K562 (cell line): ENCODE results near the gene SMARCB1. TPM values are rescaled to one million over a fixed set of nuclear protein-coding genes. Genes with fewer than 3 reads are reported as not detected.
A peak's percentile ranks its signal among the peaks of the same experiment; 100 is the strongest.

Experiments used
- CEBPZ ChIP-seq: fragments of 150-350 bp; IDR thresholded peaks from 2 replicates; pipeline ENCODE4 v1.6.1; 2014; ENCODE audit warnings: low read depth, mild to moderate bottlenecking, low read length, borderline replicate concordance
- ESRRB ChIP-seq: fragments of 250-450 bp; sonication (Bioruptor Pico); IDR thresholded peaks from 2 replicates; pipeline ENCODE4 v1.5.0; 2020; ENCODE audit warnings: mild to moderate bottlenecking, moderate library complexity, borderline replicate concordance
- HBP1 ChIP-seq: fragments of 450-650 bp; formaldehyde crosslinking; IDR thresholded peaks from 2 replicates; pipeline ENCODE4 v1.4.0; 2022; ENCODE audit warnings: missing genetic modification characterization
- HOMEZ ChIP-seq: fragments of 250-450 bp; sonication (Bioruptor Pico); IDR thresholded peaks from 2 replicates; pipeline ENCODE4 v1.4.0; 2020; ENCODE audit warnings: mild to moderate bottlenecking, moderate library complexity
- MEF2A ChIP-seq: IDR thresholded peaks from 2 replicates; pipeline ENCODE4 v1.6.1; 2011; ENCODE audit warnings: low read depth, mild to moderate bottlenecking, low read length, moderate library complexity; ENCODE audit not compliant: control insufficient read depth
- RBM25 ChIP-seq: fragments of 200-400 bp; formaldehyde crosslinking; IDR thresholded peaks from 2 replicates; pipeline ENCODE4 v1.6.1; 2018; ENCODE audit warnings: low read length, low read depth, moderate library complexity; ENCODE audit not compliant: severe bottlenecking
- ZBTB12 ChIP-seq: fragments of 250-450 bp; sonication (Bioruptor Pico); IDR thresholded peaks from 2 replicates; pipeline ENCODE4 v1.4.0; 2020
- polyA plus RNA-seq, 8 experiments: library from polyadenylated mRNA; depleted of rRNA in 4 of 8; stranded (reverse) in 5 of 8; unstranded in 3 of 8; fragments of >200 nt; fragmentation: Nextera tagmentation in 2 of 8; fragmentation: Illumina TruSeq in 1 of 8; extraction: Ambion mirVana in 2 of 8; extraction: Trizol in 1 of 8; gene quantifications; 2 replicates each; pipeline versions ENCODE4 v1.2.1 to v1.2.3, GENCODE V29; 2011 to 2014; ENCODE audit warnings: inconsistent platforms in 1 of 8, missing spikeins in 1 of 8
- total RNA-seq, 7 experiments: library from RNA; depleted of rRNA in 6 of 7; stranded (reverse); fragments of >200 nt in 6 of 7; fragmentation: Illumina TruSeq in 2 of 7; extraction: Trizol in 2 of 7; gene quantifications; 2 replicates each; pipeline versions ENCODE4 v1.2.1 to v1.2.3, GENCODE V29; 2011 to 2021; ENCODE audit warnings: low replicate concordance in 1 of 7

Gene SMARCB1
- total and polyA plus RNA-seq, 9 of the 15 experiments (the other 6 are each of a cell fraction or from before 2014, with no cell fraction given), result 1.2 to 113 (median 65.4) TPM

- TF ChIP-seq ZBTB12 (CRISPR knock-in tag) (no peak), ESRRB (CRISPR knock-in tag) (no peak), HOMEZ (CRISPR knock-in tag) (no peak), MEF2A (no peak), HBP1 (no peak), RBM25 (peak; percentile 44), CEBPZ (no peak)
These were observed 13.9 kb upstream of the SMARCB1 start, which contains the start of gene MMP11 (continued) for GRCh38 chr22:23772649-23773473.
